Ureter (tissue), 1 donor: Measurements from ENCODE around the gene CDK4. TPM values are rescaled to one million over a fixed set of nuclear protein-coding genes. Genes with fewer than 3 reads are reported as not detected.

Source experiments
- DNase-seq: peaks from one replicate; pipeline ENCODE4 v3.0.0-alpha.2; 2020; ENCODE audit warnings: low spot score
- total RNA-seq: library from RNA; stranded (reverse); gene quantifications from one replicate; pipeline ENCODE4 v1.2.4, GENCODE V29; 2023
- donor health status: DM: yes; HTN: yes; CAD: no.

The CDK4 gene
- total RNA-seq, 1 donor from 2014 or later: 86.5 TPM

DNA sequence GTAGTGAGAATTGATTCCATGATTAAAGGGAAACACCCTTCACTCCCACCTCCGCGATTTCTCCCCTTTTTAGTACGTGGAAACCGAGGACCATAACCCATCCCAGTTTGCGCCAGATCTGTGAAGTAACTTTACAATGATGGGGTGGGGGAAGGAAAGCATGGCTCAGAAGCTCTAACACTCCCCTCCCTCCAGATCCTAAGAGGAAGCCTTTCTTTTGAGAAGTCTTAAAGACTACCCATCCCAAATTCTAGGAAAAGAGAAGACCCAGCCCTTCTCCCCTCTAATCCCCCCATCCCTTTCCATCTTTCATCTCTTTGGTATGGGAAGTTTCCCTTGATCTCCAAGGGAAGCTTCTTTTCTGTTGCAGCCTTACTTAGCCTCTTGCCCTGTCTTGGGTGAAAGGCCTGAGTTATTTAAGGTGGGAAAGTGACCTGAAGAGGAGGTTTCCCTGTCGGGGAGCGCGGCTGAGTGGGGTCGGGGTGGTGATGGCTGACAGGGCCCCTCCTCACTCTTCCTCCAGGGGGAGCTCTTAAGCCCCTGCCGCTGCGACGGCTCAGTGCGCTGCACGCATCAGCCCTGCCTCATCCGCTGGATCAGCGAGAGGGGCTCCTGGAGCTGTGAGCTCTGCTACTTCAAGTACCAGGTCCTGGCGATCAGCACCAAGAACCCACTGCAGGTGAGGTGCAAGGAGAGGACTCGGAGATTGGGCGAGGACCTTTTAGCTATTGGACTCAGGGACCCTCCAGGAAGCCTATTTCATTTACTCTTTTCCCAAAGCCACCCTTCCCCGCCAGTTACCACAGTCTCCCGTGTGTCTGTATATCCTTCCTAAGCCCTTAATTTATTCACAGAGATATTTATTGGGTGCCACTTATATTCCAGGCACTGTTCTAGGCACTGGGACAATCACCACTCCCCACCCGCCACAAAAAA lies 4.6 kb upstream of the CDK4 start:
- no peak for DNase-seq

DNA sequence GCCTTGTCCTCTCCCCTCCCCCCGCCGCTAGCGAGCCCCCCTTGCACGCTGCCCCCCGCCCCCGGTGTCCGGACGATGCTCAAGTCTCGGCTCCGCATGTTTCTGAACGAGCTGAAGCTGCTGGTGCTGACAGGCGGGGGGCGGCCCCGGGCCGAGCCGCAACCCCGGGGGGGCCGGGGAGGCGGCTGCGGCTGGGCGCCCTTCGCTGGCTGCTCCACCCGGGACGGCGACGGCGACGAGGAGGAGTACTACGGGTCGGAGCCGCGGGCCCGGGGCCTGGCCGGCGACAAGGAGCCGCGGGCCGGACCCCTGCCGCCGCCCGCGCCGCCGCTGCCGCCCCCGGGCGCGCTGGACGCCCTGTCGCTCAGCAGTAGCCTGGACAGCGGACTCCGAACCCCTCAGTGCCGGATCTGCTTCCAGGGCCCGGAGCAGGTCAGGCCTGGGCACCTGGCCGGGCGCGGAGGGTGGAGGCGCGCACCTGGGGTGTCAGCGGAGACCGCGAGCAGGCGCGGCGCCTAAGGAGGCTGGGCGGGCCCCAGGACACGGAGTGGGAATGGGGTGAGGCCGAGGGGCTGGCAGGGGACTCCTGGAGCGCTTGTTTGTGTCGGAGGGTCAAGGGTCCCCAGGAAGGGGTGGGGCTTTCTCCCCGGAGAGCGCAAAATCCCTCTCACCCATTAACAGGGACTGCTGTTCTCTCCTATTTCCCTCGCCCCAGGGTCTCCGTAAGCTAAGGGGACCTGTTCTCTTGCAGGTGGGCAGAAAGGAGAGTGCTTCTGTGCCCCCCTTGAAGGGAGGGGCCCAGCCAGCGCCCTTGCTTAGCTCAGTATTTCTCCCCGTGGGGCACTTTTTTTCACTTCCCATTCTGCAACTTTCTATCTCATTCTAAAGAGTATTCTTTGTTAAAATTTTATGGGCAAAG lies 3.6 kb upstream of the CDK4 start:
- no peak for DNase-seq

DNA sequence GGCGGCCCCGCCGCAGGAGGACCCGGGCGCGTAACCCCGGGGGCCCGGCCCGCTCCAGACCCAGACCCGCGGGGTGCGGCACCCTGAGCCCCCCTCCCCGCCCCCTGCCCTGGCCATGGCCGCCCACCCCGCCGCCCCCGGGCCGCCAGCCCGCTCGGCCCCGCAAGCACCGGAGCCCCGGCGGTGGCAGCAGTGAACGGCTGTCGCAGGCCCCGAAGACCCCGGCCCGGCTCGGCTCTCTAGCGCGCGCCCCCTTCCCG lies 3.0 kb upstream of the CDK4 start:
- DNase-seq: no peak

DNA sequence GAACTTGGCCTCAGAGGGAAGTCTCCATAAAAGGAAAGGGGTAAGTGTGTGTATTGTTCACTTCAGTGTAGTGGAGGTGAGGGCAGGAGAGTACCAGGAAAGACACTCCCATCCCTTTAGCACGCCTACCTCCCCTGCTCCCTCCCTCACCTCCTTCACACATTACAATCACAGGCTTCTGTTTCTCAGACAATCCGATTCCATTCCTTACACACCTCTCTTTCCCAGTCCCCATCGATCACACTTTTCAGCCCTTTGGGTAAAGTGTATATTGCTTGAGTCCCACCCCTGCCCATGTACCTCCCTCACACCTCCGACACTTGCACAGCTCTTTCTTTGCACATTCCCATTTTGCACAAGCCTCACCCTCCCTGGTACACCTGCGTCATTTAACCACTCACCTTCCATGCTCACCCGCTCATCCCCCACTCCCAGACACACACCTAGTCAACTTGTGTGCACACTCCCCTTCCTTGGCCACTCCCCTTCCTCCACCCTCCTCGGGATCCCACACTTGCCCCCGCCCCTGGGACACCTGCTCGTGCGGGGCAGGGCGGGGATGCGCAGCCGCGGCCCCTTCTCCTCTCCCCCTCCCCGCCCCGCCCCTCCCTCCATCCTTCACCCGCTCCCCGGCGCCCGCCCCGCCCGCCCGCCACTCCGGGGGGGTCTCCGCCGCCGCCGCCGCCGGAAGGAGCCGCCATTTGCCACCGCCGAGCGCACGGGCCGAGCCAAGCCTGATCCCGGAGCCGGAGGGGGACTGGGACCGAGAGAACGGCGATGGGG lies 2.5 kb upstream of the CDK4 start, which contains the start of gene MARCHF9:
Gene MARCHF9 (plus strand): TSS at position 693 of the 783 bp plus-strand sequence. CDS start 426 bp downstream, outside the sequence.
- peak; percentile 82 for DNase-seq

DNA sequence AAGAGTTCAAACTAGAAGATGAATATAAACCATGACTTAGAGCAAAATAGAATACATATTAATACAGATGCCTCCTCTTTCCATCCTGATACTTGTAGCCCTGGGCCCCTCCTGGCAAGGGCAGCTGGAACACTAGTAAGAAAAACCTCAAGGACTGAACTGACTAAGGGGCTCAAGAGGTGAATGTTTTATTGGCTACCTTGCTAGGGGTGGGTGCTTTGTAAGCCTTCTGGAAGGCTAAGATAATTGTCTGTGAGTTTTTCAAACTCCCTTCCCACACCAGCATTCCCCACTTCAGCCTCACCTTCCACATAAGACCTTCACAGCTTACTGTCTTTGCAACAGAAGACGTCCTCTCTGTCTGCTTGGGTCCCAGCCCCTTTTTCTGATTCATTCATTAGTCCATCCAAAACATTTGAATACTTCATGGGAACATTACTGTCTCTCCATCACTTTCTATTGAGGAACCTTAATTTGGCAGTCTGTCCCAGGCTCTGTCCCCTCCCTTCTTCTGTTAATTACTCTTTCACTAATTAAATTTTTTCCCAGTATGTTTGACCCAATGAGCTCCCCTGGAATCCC lies 1.7 kb upstream of the CDK4 start:
- no peak for DNase-seq

DNA sequence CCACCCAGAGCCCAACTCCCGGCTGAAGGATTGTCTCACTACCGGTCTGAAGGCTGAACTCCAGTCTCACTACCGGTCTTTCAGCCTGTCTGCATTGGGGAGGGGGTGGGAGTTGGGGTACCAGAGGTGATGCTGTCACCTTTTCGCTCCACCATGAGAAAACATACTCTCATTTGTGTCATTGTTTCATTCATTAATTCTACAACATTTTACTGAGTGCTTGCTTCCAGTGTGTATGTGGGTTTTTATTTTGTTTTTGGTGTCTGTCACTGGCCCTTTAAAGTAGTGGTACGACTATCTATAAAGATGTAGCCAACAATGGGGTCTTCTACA lies 524 bp upstream of the CDK4 start:
- DNase-seq: no peak

DNA sequence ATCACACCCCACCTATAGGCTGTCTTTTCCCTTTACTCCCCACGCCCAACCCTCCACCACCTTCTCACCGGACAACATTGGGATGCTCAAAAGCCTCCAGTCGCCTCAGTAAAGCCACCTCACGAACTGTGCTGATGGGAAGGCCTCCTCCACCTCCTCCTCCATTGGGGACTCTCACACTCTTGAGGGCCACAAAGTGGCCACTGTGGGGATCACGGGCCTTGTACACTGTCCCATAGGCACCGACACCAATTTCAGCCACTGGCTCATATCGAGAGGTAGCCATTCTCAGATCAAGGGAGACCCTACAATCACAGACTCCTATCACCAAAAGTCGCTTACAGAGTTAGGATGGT lies 700 bp downstream of the CDK4 start:
- DNase-seq: no peak

DNA sequence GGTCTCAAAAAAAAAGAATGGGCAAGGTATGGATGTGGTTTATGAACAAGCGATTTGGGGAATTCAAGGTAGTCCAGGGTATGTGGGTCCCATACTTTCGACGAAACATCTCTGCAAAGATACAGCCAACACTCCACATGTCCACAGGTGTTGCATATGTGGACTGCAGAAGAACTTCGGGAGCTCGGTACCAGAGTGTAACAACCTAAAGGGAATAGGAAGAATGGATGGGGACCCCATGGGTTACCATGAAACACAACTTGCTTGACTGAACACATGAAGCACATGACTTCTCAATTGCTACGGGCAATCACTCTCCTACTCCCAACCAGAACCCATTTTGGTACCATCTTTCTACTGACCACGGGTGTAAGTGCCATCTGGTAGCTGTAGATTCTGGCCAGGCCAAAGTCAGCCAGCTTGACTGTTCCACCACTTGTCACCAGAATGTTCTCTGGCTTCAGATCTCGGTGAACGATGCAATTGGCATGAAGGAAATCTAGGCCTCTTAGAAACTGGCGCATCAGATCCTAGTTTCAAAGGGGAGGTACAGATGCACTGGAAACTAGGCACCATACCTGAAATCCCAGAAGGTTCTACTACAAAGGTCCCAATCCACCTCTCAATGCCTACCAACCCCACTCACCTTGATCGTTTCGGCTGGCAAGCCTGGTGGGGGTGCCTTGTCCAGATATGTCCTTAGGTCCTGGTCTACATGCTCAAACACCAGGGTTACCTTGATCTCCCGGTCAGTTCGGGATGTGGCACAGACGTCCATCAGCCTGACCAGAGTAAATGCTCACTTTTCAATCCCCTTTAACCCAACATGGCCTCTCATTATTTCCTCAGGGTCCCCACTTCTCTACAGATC lies 1.3 kb downstream of the CDK4 start:
- no peak for DNase-seq

DNA sequence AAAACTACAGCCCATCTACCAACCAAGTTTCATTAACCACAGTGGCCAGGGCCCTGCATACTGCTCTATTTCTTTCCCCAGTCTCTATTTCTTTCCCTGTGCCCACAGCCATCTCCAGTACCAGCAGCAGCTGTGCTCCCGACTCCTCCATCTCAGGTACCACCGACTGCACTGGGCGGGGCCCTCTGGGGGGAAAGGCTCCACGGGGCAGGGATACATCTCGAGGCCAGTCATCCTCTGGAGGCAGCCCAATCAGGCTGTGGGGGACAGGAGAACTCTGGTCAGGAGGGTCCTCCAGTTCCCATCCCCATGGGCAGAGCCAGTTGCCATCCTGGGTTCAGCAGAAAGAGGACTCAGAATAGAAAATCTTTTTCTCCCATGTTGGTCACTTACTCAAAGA lies 3.0 kb downstream of the CDK4 start:
- no peak for DNase-seq

DNA sequence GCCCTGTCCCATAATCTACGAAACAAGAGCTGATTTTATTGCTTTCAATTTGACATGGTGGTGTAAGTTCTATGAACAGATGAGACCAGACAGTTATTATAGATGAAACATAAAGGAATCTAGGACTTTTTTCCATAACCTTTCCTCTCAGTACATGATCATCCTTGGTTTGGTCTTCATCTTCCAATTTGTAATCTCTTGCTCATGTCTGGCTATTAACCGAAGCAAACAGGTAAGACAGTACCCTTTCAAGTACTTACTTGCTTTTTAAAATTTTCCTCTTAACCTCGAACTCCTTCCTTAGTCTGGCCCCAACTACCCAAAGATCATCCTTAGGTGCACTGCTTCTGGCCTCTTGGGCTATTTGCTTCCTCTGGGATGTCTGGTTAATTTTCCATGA lies 6.1 kb downstream of the CDK4 start:
- DNase-seq: no peak

DNA sequence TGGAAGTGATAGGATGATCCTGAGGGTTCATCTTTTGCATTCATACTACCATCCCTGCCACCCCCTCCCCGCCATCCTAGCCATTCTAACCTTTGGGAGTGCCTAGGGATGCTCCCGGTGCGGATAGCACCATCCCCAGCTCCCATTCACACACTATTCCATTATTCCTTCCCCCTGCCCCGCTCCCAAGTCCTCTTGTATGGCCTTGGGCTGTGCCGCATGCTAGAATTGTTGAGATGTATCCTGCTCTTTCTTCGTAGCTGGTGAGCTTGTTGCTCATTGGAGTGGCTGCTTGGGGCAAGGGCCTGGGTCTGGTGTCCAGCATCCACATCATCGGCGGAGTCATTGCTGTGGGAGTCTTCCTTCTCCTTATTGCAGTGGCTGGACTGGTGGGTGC lies 6.6 kb downstream of the CDK4 start:
- no peak for DNase-seq

DNA sequence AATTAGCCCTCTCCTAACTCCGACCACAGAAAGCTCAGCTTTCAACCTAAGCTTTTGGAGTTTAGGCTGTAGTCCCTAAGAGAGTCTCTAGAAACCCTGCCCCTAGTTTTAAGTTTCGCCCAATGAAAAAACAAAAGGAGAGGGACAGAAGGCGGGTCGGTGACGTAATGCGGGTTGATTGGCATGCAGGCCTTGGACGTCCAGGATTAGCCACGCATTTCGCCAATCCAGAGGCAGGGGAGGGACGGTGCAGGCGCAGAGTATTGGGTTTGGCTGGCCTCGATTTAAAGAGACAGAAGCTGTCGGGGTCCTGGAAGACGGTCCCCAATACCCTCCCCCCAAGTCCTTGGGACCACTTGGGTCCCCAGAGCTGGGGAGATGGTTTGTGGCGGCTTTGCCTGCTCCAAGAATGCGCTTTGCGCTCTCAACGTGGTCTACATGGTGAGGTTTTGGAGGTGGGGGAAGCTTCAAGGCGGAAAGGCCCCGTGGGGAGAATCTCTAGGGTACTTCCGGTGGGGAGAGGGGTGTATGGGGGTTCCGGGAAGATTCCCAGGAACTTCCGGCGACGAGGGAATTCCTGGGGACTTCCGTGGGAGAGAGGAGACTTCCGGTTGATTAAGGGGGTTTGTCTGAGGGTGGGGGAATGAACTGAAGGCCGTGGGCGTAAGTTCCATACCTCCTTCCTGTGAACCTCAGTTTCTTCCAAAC lies 7.2 kb downstream of the CDK4 start, which contains the start of gene TSPAN31:
Gene TSPAN31 (plus strand): TSS at position 263 of the 708 bp plus-strand sequence. CDS start 116 bp downstream, at position 379.
- peak; percentile 98 for DNase-seq

DNA sequence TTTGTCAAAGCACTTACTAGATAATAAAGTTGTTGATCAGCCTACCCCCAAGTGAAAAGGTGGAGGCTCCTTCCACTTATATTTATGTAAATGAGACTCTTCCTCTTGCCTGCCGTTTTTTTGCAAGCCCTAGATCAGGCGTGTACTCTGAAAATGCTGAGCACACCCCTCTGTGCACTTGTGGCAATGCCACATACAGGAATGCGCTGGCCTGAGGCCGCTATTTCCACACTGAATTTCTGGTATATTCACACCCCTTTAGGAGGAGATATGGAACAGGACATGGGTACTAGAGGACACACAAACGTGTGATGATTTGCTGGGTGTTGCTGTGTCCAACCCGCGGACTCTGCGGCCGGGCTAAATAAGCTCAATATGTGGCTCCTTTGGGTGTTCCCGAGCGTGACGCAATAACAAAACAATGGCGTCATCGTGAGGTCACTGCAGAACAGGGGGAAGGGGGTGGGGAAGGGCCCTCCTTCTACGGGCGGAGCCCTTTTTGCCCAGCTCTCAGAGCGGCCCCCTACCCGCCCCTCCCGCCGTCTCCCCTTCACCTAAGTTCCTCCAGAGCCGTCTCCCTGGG lies 7.8 kb downstream of the CDK4 start:
- peak; percentile 80 for DNase-seq

DNA sequence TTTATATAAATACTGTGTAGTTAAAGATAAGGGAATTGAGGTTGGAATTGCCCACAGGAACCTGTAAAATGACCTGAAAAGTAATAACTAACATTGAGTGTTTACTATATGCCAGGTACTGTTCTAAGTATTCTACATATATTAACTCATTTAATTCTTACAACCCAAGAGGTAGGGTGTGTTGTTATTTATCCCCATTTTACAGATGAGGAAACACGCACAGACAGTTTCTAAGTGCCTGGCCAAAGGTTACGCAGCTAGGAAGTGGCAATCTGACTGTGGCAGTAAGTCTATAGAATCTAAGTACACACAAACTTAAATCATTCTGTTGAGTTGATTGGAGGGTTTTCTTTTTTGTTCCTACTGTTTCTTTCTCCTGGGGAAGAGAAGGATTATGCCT lies 8.3 kb downstream of the CDK4 start:
- no peak for DNase-seq

DNA sequence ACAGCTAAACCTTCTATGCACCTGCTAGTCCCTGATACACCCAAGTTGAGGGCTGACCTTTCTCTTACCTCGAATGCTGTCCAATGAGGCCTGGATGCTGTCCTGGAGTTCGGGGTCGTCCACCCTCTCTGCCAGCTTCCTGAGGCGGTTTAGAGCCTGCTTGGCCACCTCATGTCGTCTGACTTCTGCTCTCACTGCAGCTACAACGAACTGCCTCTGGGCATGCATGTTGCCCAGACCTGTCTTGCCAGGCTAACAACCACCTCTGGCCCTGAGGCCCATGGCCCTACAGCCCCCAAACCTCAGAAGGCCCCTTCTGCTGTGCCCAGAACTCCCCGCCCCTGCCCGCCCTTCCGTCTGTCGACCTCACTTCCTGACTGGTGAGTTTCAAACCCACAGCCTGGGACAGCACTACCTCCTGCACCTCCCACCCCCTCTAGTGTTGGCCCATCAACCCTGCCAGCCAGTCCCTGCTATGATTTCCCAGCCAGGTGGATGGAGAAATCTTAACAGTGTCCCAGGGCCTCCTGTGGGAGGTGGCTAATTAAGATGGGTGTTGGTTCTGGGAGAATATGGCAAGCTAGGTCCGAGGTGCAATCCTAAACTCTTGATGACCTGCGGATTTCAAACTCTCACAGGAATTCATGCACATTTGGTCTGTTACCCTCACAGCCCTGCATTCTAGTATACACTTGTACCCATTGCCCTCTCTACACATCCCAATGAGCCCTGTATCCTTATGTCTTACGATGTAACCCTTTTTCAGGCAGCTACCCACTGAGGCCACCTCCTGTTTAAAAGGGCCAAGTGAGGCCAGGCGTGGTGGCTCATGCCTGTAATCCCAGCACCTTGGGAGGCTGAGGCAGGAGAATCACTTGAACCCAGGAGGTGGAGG lies 10.0 kb downstream of the CDK4 start:
- no peak for DNase-seq

DNA sequence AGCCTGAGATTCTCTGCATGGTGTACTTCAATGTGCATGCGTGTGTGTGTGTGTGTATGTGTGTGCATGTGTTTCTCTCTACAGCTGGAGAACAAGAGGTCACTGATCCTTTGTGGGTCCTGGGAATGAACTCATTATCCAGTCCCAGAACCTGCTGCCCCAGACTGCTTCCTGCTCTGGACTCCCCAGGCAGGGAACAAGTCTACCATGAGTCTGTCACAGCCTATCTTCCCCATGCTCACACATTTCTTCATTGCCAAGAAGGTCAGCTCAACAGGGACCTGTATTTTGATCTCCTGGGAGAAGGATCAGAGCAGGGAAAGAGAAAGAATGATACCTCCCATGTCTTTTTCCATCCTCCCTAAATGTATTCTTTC lies 10.7 kb downstream of the CDK4 start:
- DNase-seq: no peak

DNA sequence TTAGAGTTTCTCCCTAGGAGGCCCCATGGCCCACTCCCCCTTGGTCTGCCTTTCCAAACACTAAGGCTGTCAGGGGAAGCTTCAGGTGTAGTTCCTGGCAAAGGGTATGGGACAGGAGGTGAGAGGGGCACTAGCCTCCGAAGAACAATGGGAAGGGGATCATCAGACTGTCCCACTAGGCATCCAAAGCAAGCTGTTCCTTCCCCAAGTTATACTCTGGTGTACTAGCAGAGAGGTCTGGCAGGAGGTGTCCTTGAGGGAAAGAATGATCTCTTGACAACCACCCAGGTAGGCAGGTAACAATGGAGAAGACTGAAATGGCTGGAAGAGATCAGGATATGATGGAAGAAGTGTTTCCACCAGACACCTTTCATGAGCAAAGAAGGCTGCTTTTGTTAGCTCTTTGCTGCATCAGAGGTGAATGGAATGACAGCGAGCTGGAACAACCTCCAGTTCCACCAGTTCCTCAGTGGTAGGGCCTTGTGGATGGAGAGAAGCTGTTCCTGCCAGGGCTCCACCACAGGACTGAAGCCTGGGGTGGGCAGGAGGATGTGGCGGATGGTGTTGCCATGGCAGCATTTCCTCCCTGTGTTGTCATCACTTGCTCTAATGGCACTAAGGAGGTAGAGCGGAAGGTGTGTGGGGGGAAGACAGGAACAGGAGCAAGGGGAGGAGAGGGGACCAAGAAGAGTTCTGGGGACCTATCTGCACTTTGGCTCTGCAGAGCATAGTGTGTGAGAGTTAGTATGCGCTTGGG lies 11.3 kb downstream of the CDK4 start:
- DNase-seq: no peak
